Naive B cell (primary cell): ENCODE measurements around the gene NR2F6. TPM values are rescaled to one million over a fixed set of nuclear protein-coding genes. Genes with fewer than 3 reads are reported as not detected.

Source experiments
- ATAC-seq, 2 donors: fragments of 150-1000 bp; cut with Tn5 transposase; 2 replicates each; pipeline ENCODE4 v1.10.0; 2021; ENCODE audit warnings: low read depth in 2 of 2, mild to moderate bottlenecking in 2 of 2, moderate library complexity in 2 of 2
- DNase-seq: peaks from one replicate; pipeline ENCODE4 v3.0.0; 2022
- H3K27ac Mint-ChIP-seq, 6 donors: one replicate each; pipeline ENCODE4 v1.8.0; 2020 to 2022; ENCODE audit warnings: mild to moderate bottlenecking in 6 of 6, mixed read lengths in 6 of 6, moderate library complexity in 5 of 6, inconsistent platforms in 2 of 6
- H3K27me3 Mint-ChIP-seq, 3 donors: one replicate each; pipeline ENCODE4 v1.8.0; 2021 to 2022; ENCODE audit warnings: mixed read lengths in 3 of 3, mild to moderate bottlenecking in 1 of 3
- H3K36me3 Mint-ChIP-seq, 2 donors: one replicate each; pipeline ENCODE4 v1.8.0; 2020 to 2022; ENCODE audit warnings: mixed read lengths in 2 of 2, inconsistent platforms in 1 of 2, mild to moderate bottlenecking in 1 of 2
- H3K4me1 Mint-ChIP-seq, 3 donors: one replicate each; pipeline ENCODE4 v1.8.0; 2020 to 2022; ENCODE audit warnings: mixed read lengths in 3 of 3, inconsistent platforms in 1 of 3, mild to moderate bottlenecking in 1 of 3, moderate library complexity in 1 of 3
- H3K4me3 Mint-ChIP-seq, 8 donors: one replicate each; pipeline ENCODE4 v1.8.0; 2020 to 2022; ENCODE audit warnings: mild to moderate bottlenecking in 8 of 8, mixed read lengths in 8 of 8, moderate library complexity in 8 of 8, inconsistent platforms in 2 of 8
- H3K9me3 Mint-ChIP-seq, 7 donors: one replicate each; pipeline ENCODE4 v1.8.0; 2020 to 2022; ENCODE audit warnings: mixed read lengths in 7 of 7, mild to moderate bottlenecking in 5 of 7, inconsistent platforms in 2 of 7, moderate library complexity in 1 of 7
- polyA plus RNA-seq, 6 donors: library from polyadenylated mRNA; unstranded; fragments of 300-500 nt; fragmentation: Illumina TruSeq; gene quantifications; one replicate each; pipeline ENCODE4 v1.2.3, GENCODE V29; 2021; ENCODE audit warnings: low read depth in 6 of 6

NR2F6 gene
- polyA plus RNA-seq, 6 donors from 2014 or later: 0.33 to 1.6 (median 1.0) TPM; not detected in 1

- peaks cover 18 to 37% (median 31%) of the 10 kb centered on the region in 3 donors for H3K4me1 Mint-ChIP-seq
- peak overlapping the region in 1 of 6 donors; percentile 11 for H3K27ac Mint-ChIP-seq
- H3K27me3 Mint-ChIP-seq: no peaks in the 10 kb centered on the region
- ATAC-seq: no peak
- peaks cover 0 to 11% of the 10 kb centered on the region in 2 donors for H3K36me3 Mint-ChIP-seq
- DNase-seq: no peak
- peak overlapping the region in 2 of 8 donors; percentile 10 to 15 for H3K4me3 Mint-ChIP-seq
- H3K9me3 Mint-ChIP-seq: no peaks in the 10 kb centered on the region
Observed at GRCh38 chr19:17185590-17185989, 60.1 kb downstream of the NR2F6 start.

GRCh38 chr19:17184371-17184841, 61.3 kb downstream of the NR2F6 start:
- peak overlapping the region; percentile 75 to 93 (median 86) for H3K4me3 Mint-ChIP-seq
- peak; percentile 67 to 74 for ATAC-seq
- no peaks in the 10 kb centered on the region for H3K9me3 Mint-ChIP-seq
- H3K4me1 Mint-ChIP-seq: peaks cover 18 to 37% (median 31%) of the 10 kb centered on the region in 3 donors
- H3K36me3 Mint-ChIP-seq: peaks cover 0 to 11% of the 10 kb centered on the region in 2 donors
- H3K27me3 Mint-ChIP-seq: no peaks in the 10 kb centered on the region
- peak overlapping the region; percentile 15 to 96 (median 88) for H3K27ac Mint-ChIP-seq
- DNase-seq: peak; percentile 20

- ATAC-seq (peak; percentile 73 to 78), DNase-seq (peak; percentile 58)
- H3K36me3 Mint-ChIP-seq: peaks cover 0 to 11% of the 10 kb centered on the region in 2 donors
- H3K4me1 Mint-ChIP-seq: peaks cover 18 to 37% (median 31%) of the 10 kb centered on the region in 3 donors
- no peaks in the 10 kb centered on the region for H3K27me3 Mint-ChIP-seq
- H3K27ac Mint-ChIP-seq: peak overlapping the region; percentile 88 to 96 (median 89)
- H3K4me3 Mint-ChIP-seq: peak overlapping the region; percentile 75 to 93 (median 86)
- H3K9me3 Mint-ChIP-seq: no peaks in the 10 kb centered on the region
Observed at GRCh38 chr19:17183858-17184321, 61.8 kb downstream of the NR2F6 start.

GRCh38 chr19:17183271-17183761, 62.4 kb downstream of the NR2F6 start:
- Mint-ChIP-seq H3K9me3 (no peaks in the 10 kb centered on the region), H3K36me3 (peaks cover 0 to 11% of the 10 kb centered on the region in 2 donors), H3K27me3 (no peaks in the 10 kb centered on the region), H3K4me1 (peaks cover 18 to 37% (median 31%) of the 10 kb centered on the region in 3 donors), H3K4me3 (peak overlapping the region; percentile 75 to 93 (median 86)), H3K27ac (peak overlapping the region; percentile 88 to 96 (median 89))
- DNase-seq (no peak), ATAC-seq (peak; percentile 49 to 51)

Other genes starting within 250 kb of the NR2F6 start
- gene CPAMD8, start 219.1 kb downstream of the NR2F6 start, polyA plus RNA-seq: under 1 TPM in 4 of 6 donors, not detected in 2; 0.12 to 0.65 (median 0.35) TPM
- gene HAUS8, start 170.5 kb downstream of the NR2F6 start, polyA plus RNA-seq: 10 to 100 TPM in 2 of 6 donors, 1 to 10 TPM in 4; 3.9 to 11.4 (median 7.2) TPM
- gene MYO9B, start 170.1 kb downstream of the NR2F6 start, polyA plus RNA-seq: 10 to 100 TPM in 2 of 6 donors, 1 to 10 TPM in 4; 3.1 to 34.9 (median 6.9) TPM
- gene USE1, start 30.6 kb downstream of the NR2F6 start, polyA plus RNA-seq: 10 to 100 TPM; 46.2 to 70.0 (median 58.7) TPM
- 10 to 100 TPM; 32.8 to 82.8 (median 39.3) TPM for gene OCEL1, start 19.7 kb downstream of the NR2F6 start, polyA plus RNA-seq
- not detected for gene USHBP1, start 18.8 kb upstream of the NR2F6 start, polyA plus RNA-seq
- 100 to 1,000 TPM; 102 to 183 (median 108) TPM for gene BABAM1, start 21.5 kb upstream of the NR2F6 start, polyA plus RNA-seq
- 1 to 10 TPM in 5 of 6 donors, not detected in 1; 1.6 to 3.1 (median 1.9) TPM for gene ANKLE1, start 36.0 kb upstream of the NR2F6 start, polyA plus RNA-seq
- gene ABHD8, start 57.5 kb upstream of the NR2F6 start, polyA plus RNA-seq: 1 to 10 TPM; 6.4 to 8.6 (median 7.4) TPM
- 100 to 1,000 TPM; 121 to 189 (median 160) TPM for gene MRPL34, start 60.0 kb upstream of the NR2F6 start, polyA plus RNA-seq
- 10 to 100 TPM; 16.2 to 25.0 (median 22.6) TPM for gene DDA1, start 63.6 kb upstream of the NR2F6 start, polyA plus RNA-seq
- gene ANO8, start 88.9 kb upstream of the NR2F6 start, polyA plus RNA-seq: not detected
- 1 to 10 TPM; 5.6 to 9.7 (median 6.8) TPM for gene GTPBP3, start 91.6 kb upstream of the NR2F6 start, polyA plus RNA-seq
- gene PLVAP, start 131.4 kb upstream of the NR2F6 start, polyA plus RNA-seq: not detected
- gene CCDC194, start 148.3 kb upstream of the NR2F6 start, polyA plus RNA-seq: not detected
- gene BST2, start 159.7 kb upstream of the NR2F6 start, polyA plus RNA-seq: 100 to 1,000 TPM; 131 to 189 (median 163) TPM
- gene MVB12A, start 174.1 kb upstream of the NR2F6 start, polyA plus RNA-seq: 10 to 100 TPM; 14.3 to 44.0 (median 25.0) TPM
- gene TMEM221, start 202.7 kb upstream of the NR2F6 start, polyA plus RNA-seq: under 1 TPM in 1 of 6 donors, not detected in 5; 0.52 TPM
- gene NXNL1, start 215.0 kb upstream of the NR2F6 start, polyA plus RNA-seq: not detected
- gene SLC27A1, start 224.6 kb upstream of the NR2F6 start, polyA plus RNA-seq: 1 to 10 TPM in 5 of 6 donors, not detected in 1; 1.3 to 3.1 (median 2.3) TPM